Smooth muscle cell (in vitro differentiated cells): ENCODE data around the gene TTYH3. TPM values are rescaled to one million over a fixed set of nuclear protein-coding genes. Genes with fewer than 3 reads are reported as not detected.

Source experiments
- DNase-seq: peaks from one replicate; lab custom pipeline; 2025; ENCODE audit not compliant: unreplicated experiment; lab: John Stamatoyannopoulos, UW
- H2AFZ ChIP-seq: fragments of 200-600 bp; sonication (generic); 2 replicates; pipeline ENCODE4 v1.6.0; 2016; ENCODE audit warnings: antibody characterized with exemption, low read depth, mild to moderate bottlenecking
- H3F3A ChIP-seq: fragments of 200-600 bp; sonication (generic); 2 replicates; pipeline ENCODE4 v1.6.0; 2017; ENCODE audit warnings: antibody characterized with exemption, low read depth
- H3K27ac ChIP-seq: fragments of 200-600 bp; sonication (generic); 2 replicates; pipeline ENCODE4 v1.5.1; 2016; ENCODE audit warnings: low read depth, mild to moderate bottlenecking
- H3K27me3 ChIP-seq: fragments of 200-600 bp; sonication (generic); 2 replicates; pipeline ENCODE4 v1.6.1; 2016; ENCODE audit warnings: low read depth, mild to moderate bottlenecking
- H3K36me3 ChIP-seq: fragments of 200-600 bp; sonication (generic); 2 replicates; pipeline ENCODE4 v1.5.1; 2016; ENCODE audit warnings: low read depth
- H3K4me1 ChIP-seq: fragments of 200-600 bp; sonication (generic); 2 replicates; pipeline ENCODE4 v1.5.1; 2016; ENCODE audit warnings: low read depth
- H3K4me2 ChIP-seq: fragments of 200-600 bp; sonication (generic); 2 replicates; pipeline ENCODE4 v1.6.0; 2016; ENCODE audit warnings: mild to moderate bottlenecking
- H3K4me3 ChIP-seq: fragments of 200-600 bp; sonication (generic); 2 replicates; pipeline ENCODE4 v1.5.1; 2016; ENCODE audit warnings: mild to moderate bottlenecking
- H3K79me2 ChIP-seq: fragments of 200-600 bp; sonication (generic); 2 replicates; pipeline ENCODE4 v1.6.0; 2016; ENCODE audit warnings: low read depth, mild to moderate bottlenecking
- H3K9ac ChIP-seq: fragments of 200-600 bp; sonication (generic); 2 replicates; pipeline ENCODE4 v1.6.0; 2016; ENCODE audit warnings: low read depth
- H3K9me3 ChIP-seq: fragments of 200-600 bp; sonication (generic); replicated peaks from 2 replicates; pipeline ENCODE4 v1.5.1; 2016; ENCODE audit warnings: low read depth
- H4K20me1 ChIP-seq: fragments of 200-600 bp; sonication (generic); 2 replicates; pipeline ENCODE4 v1.6.0; 2016; ENCODE audit warnings: low read depth
- WGBS: methylation state at CpG from one replicate; pipeline ENCODE4 v1.1.7; 2016; ENCODE audit warnings: low lambda C conversion rate; 5-methylcytosine and 5-hydroxymethylcytosine counted together
- polyA plus RNA-seq: library from polyadenylated mRNA; unstranded; fragments of >200 nt; fragmentation: Nextera tagmentation; extraction: Ambion mirVana; gene quantifications from 2 replicates; pipeline ENCODE4 v1.2.1, GENCODE V29; 2016
- total RNA-seq: library from RNA; depleted of rRNA; stranded (reverse); fragments of >200 nt; gene quantifications from 2 replicates; pipeline ENCODE4 v1.2.3, GENCODE V29; 2014
- TF ChIP-seq, protein P1 (sequence below): fragments of 200-600 bp; sonication (generic); IDR thresholded peaks from 2 replicates; pipeline ENCODE4 v1.5.1; 2017; ENCODE audit warnings: borderline replicate concordance, mild to moderate bottlenecking, antibody characterized with exemption; ENCODE audit not compliant: insufficient read depth, poor library complexity, severe bottlenecking

TTYH3 gene
- total and polyA plus RNA-seq, 2 experiments from 2014 or later, result 51.5 to 179 TPM

DNA sequence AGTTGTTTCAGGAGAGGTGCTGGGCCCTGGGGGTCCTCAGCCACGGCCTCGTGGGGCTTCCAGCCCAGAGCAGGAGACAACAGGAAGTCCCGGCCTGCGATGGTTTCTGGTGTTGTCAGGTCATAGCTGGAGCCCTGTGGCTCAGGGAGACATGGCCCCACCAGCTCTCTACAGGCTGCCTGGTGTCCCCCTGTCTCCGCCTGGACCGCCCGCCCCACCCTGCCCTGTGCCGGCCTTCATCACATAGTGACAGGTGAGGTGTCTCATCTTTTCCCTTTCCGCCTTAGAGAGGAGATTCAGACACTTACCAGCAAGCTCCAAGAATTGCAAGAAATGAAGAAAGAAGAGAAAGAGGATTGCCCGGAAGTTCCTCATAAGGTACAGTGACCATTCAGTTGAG, 37.2 kb upstream of the TTYH3 start:
- H3K9me3 ChIP-seq, result no peaks in the 10 kb centered on the region
- no peaks in the 10 kb centered on the region for H4K20me1 ChIP-seq
- no peaks in the 10 kb centered on the region for H3K27me3 ChIP-seq
- H3K4me3 ChIP-seq, result no peak overlapping the region
- DNase-seq, result no peak
- 97% methylated on average over 10 of the region's 10 CpGs for WGBS
- no peak overlapping the region for H3K9ac ChIP-seq
- no peak overlapping the region for H2AFZ ChIP-seq
- H3K36me3 ChIP-seq, result no peaks in the 10 kb centered on the region
- H3F3A ChIP-seq, result no peaks in the 10 kb centered on the region
- TF ChIP-seq, protein P1, sequence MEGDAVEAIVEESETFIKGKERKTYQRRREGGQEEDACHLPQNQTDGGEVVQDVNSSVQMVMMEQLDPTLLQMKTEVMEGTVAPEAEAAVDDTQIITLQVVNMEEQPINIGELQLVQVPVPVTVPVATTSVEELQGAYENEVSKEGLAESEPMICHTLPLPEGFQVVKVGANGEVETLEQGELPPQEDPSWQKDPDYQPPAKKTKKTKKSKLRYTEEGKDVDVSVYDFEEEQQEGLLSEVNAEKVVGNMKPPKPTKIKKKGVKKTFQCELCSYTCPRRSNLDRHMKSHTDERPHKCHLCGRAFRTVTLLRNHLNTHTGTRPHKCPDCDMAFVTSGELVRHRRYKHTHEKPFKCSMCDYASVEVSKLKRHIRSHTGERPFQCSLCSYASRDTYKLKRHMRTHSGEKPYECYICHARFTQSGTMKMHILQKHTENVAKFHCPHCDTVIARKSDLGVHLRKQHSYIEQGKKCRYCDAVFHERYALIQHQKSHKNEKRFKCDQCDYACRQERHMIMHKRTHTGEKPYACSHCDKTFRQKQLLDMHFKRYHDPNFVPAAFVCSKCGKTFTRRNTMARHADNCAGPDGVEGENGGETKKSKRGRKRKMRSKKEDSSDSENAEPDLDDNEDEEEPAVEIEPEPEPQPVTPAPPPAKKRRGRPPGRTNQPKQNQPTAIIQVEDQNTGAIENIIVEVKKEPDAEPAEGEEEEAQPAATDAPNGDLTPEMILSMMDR, result no peak
- H3K27ac ChIP-seq, result no peak overlapping the region
- H3K4me1 ChIP-seq, result no peaks in the 10 kb centered on the region
- H3K4me2 ChIP-seq, result no peak overlapping the region
- H3K79me2 ChIP-seq, result no peaks in the 10 kb centered on the region

DNA sequence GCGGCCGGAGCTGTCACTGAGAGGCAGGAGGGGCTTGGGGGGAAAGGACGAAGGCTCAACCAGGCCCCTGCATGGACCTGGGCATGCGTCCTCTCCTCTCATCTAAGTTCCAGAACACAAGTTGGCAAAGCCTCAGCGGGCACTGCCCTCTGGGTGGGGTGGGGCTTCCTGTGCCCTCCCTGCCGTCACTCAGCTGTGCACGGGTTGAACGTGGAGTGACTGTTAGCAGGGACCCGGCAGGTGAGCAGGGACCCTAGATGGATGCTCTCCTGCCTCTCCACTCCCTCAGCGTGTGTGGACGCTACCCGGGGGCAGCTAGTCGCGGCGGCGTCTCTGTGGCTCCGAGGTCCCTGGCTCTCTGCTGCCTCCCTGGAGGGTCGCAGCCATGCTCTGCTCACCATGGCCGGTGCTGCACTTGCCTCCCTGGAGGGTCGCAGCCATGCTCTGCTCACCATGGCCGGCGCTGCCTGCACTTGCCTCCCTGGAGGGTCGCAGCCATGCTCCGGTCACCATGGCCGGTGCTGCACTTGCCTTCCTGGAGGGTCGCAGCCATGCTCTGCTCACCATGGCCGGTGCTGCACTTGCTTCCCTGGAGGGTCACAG, 36.4 kb upstream of the TTYH3 start:
- Histone ChIP-seq H3K36me3 (no peaks in the 10 kb centered on the region), H3K4me1 (no peaks in the 10 kb centered on the region), H3K27ac (no peak overlapping the region), H3K9ac (no peak overlapping the region), H3K4me3 (no peak overlapping the region), H4K20me1 (no peaks in the 10 kb centered on the region), H3K27me3 (no peaks in the 10 kb centered on the region), H3F3A (no peaks in the 10 kb centered on the region), H3K79me2 (no peaks in the 10 kb centered on the region), H3K9me3 (no peaks in the 10 kb centered on the region), H3K4me2 (no peak overlapping the region), H2AFZ (no peak overlapping the region)
- TF ChIP-seq, protein P1, result no peak
- WGBS, result 92% methylated on average over 27 of the region's 27 CpGs
- DNase-seq, result no peak

DNA sequence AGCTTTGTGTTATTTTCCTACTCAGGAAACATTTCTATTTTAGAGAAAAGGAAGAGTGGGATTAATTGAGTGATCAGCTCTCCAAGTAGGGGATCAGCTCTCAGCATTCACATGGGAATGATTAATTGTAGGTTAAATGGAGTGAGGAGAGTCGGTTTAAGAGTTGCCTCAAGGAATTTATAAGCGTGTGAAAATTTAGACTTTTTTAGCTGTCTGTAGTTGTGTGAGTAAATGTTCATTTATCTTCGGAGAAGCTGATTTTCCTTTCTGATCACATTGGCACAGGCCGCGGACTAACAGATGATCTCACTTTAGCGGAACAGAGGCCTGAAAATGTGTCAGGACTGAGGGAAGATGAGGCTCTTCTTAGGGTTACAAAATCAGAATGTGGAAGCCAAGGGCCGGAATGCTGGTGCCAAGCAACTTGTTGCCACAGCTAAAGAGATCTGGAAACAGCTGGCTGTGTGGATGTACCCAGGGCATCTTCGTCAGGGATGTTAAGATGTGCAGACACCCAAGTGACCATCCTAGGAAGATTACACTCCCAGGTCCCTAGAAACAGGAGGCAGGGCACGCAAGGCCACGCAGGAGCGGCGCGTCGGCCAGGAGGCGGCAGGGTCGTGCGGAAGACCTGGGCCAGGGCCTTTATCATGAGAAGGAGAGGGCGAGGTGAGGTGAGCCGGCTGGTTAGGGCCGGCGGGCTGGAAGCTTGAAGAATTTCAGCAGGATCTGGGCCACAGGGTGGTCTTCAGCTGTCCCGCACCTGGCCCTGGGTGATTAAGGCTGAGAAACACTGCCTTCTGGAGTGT, 35.1 kb upstream of the TTYH3 start:
- H3K9ac ChIP-seq, result no peak overlapping the region

More for the DNA sequence above, 35.1 kb upstream of the TTYH3 start:
- Histone ChIP-seq H3K27me3 (no peaks in the 10 kb centered on the region), H3K4me1 (no peaks in the 10 kb centered on the region), H2AFZ (no peak overlapping the region), H3F3A (no peaks in the 10 kb centered on the region), H3K9me3 (no peaks in the 10 kb centered on the region), H3K36me3 (no peaks in the 10 kb centered on the region), H3K79me2 (no peaks in the 10 kb centered on the region), H3K4me2 (no peak overlapping the region), H4K20me1 (no peaks in the 10 kb centered on the region), H3K27ac (no peak overlapping the region), H3K4me3 (no peak overlapping the region)
- no peak for DNase-seq
- 96% methylated on average over 22 of the region's 22 CpGs for WGBS
- TF ChIP-seq, protein P1, result no peak
